GM12872 (cell line): ENCODE data around the gene OPCML.

Experiments used
- TF ChIP-seq, protein P1 (sequence below): IDR thresholded peaks from 3 replicates; pipeline ENCODE4 v1.5.1; 2011; ENCODE audit warnings: low read depth, mild to moderate bottlenecking, low read length, moderate library complexity; ENCODE audit not compliant: insufficient read depth

OPCML gene

GRCh38 chr11:133271871-133272776 lies 260.2 kb downstream of the OPCML start:
- TF ChIP-seq, protein P1, sequence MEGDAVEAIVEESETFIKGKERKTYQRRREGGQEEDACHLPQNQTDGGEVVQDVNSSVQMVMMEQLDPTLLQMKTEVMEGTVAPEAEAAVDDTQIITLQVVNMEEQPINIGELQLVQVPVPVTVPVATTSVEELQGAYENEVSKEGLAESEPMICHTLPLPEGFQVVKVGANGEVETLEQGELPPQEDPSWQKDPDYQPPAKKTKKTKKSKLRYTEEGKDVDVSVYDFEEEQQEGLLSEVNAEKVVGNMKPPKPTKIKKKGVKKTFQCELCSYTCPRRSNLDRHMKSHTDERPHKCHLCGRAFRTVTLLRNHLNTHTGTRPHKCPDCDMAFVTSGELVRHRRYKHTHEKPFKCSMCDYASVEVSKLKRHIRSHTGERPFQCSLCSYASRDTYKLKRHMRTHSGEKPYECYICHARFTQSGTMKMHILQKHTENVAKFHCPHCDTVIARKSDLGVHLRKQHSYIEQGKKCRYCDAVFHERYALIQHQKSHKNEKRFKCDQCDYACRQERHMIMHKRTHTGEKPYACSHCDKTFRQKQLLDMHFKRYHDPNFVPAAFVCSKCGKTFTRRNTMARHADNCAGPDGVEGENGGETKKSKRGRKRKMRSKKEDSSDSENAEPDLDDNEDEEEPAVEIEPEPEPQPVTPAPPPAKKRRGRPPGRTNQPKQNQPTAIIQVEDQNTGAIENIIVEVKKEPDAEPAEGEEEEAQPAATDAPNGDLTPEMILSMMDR, result no peak

DNA sequence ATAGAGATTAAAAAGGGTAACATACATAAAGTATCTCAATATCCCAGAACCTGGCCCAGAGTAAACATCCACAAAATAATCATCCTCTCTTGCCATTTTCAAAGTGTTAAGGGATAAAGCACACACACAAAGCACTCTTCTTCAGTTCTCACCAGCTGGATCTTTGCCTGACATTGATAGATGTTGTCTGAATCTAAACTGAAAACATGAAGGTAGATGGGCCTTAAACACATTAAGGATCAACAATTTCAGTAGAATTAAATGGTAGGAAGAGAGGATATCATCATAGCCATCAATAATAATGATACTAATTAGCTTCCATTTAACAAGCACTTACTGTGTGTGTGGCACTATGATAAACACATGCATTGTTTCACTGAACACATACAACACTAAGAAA lies 261.1 kb downstream of the OPCML start:
- TF ChIP-seq, protein P1, result no peak

DNA sequence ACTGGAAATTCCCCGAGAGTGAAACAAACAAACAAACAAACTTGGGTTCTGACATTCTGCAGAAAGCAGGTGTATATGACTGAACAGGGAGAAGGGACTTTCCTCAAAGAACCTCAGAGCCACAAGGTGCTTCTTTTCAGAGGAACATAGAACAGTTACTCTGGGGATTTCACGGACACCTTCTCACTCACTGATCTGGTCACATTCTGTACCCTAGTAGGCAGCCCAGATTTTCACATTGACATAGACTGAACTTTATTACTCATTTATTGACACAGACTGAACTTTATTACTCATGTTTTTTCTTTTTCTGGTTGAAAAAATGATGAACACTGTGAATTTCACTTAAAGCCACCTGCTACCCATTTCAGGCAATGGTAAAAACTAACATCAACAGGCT lies 263.0 kb downstream of the OPCML start:
- TF ChIP-seq, protein P1, result no peak

DNA sequence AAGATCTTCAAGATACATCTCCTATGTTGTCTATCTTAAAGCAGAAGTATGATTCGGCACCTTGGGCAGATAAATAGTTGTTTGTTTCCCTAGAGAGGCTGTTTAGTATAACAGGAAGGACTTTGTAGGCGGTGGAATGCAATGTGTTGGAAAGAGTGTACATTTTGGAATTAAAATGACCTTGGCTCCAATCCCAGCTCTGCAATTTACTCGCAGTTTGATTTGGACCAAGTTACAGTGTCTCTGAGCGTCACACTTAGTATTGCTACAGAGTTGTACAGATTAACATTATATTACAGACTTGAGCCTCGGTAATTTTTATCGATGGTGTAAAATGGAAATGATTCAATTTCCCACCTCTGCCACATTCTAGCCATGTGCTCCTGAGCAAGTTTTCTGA lies 265.3 kb downstream of the OPCML start:
- TF ChIP-seq, protein P1, result no peak

DNA sequence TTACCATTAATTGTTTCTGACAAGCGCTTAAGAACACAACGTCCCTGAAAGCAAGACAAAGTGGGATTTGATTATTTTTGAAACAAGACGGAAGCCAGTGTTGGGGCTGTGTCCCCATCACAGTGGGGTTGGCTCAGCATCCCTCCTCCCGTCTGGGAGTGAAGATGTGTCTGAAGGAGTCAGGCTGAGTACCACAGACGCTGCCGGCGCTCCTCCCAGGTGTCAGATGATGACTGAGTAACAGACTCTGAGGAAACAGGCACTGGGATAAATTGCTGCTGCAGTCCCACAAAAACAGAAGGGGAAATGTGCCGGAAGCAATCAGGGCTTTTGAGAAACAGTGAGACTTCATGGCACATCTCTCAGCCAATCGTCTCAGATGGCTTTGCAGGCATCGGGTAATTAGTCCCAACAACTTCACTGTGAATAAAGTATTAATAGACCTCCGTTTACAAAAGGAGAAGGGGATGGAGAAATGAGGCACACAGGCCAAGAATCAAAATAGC lies 266.7 kb downstream of the OPCML start:
- TF ChIP-seq, protein P1, result no peak

DNA sequence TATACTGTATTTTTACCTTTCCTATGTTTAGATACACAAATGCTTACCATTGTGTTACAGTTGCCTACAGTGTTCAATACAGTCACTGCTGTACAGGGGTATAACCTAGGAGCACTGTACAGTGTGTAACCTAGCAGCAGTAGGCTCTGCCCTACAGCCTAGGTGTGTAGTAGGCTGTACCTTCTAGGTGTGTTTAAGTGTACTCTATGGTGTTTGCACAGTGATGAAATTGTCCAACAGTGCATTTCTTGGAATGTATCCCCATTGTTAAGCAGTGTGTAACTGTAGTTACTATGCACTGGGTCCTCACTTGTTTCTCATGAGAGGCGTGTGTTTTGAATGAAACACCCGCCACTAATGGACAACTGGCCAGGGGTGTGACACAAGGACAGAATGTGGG lies 269.0 kb downstream of the OPCML start:
- TF ChIP-seq, protein P1, result no peak

- TF ChIP-seq, protein P1, result no peak
Measured at GRCh38 chr11:133258751-133259150, 273.6 kb downstream of the OPCML start.
